HEK293T (cell line): ENCODE measurements around the gene KLK6.

Experiments used
- BHLHE40 ChIP-seq: fragments of 450-650 bp; IDR thresholded peaks from 2 replicates; pipeline ENCODE4 v1.6.1; 2016; ENCODE audit warnings: mild to moderate bottlenecking, moderate library complexity, borderline replicate concordance
- CTBP1 ChIP-seq: fragments of 450-650 bp; IDR thresholded peaks from 2 replicates; pipeline ENCODE4 v1.6.1; 2016; ENCODE audit warnings: borderline replicate concordance
- FOXA1 ChIP-seq: fragments of 450-650 bp; IDR thresholded peaks from 2 replicates; pipeline ENCODE4 v1.6.1; 2016; ENCODE audit warnings: mild to moderate bottlenecking
- LEF1 ChIP-seq: fragments of 450-650 bp; IDR thresholded peaks from 2 replicates; pipeline ENCODE4 v1.6.1; 2017; ENCODE audit warnings: mild to moderate bottlenecking, borderline replicate concordance
- SP1 ChIP-seq: fragments of 450-650 bp; IDR thresholded peaks from 2 replicates; pipeline ENCODE4 v1.6.1; 2017
- SUZ12 ChIP-seq: fragments of 450-650 bp; IDR thresholded peaks from 2 replicates; pipeline ENCODE4 v1.6.1; 2016; ENCODE audit warnings: mild to moderate bottlenecking
- TARDBP ChIP-seq: fragments of 450-650 bp; IDR thresholded peaks from 2 replicates; pipeline ENCODE4 v1.6.1; 2016
- TF ChIP-seq, protein P1 (sequence below): fragments of 450-650 bp; IDR thresholded peaks from 2 replicates; pipeline ENCODE4 v1.6.1; 2016

GRCh38 chr19:50926144-50926543 lies 43.2 kb downstream of the KLK6 start:
- TF ChIP-seq FOXA1 (no peak), BHLHE40 (no peak), TARDBP (no peak), CTBP1 (no peak), SP1 (no peak), SUZ12 (no peak), LEF1 (no peak)
- TF ChIP-seq, protein P1, sequence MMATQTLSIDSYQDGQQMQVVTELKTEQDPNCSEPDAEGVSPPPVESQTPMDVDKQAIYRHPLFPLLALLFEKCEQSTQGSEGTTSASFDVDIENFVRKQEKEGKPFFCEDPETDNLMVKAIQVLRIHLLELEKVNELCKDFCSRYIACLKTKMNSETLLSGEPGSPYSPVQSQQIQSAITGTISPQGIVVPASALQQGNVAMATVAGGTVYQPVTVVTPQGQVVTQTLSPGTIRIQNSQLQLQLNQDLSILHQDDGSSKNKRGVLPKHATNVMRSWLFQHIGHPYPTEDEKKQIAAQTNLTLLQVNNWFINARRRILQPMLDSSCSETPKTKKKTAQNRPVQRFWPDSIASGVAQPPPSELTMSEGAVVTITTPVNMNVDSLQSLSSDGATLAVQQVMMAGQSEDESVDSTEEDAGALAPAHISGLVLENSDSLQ, result no peak
